PC-3 (cell line): ENCODE measurements around the gene OSBPL2. TPM values are rescaled to one million over a fixed set of nuclear protein-coding genes. Genes with fewer than 3 reads are reported as not detected.

Experiments
- ATAC-seq: fragments of 200-7000 bp; cut with Tn5 transposase; 2 replicates; pipeline ENCODE4 v1.9.1; 2020; ENCODE audit warnings: mild to moderate bottlenecking, moderate library complexity
- BruUV-seq: library from RNA; stranded (reverse); fragments of 400-500 nt; replicated peaks from 2 replicates; lab custom pipeline; 2021; lab: Mats Ljungman, UMichigan
- CTCF ChIA-PET: fragments of 300-600 bp; sonication (Branson Sonifier 250); formaldehyde crosslinking; loops from one replicate; lab custom pipeline; 2022; ENCODE audit warnings: antibody characterized with exemption; lab: Charles Lee
- POLR2A ChIA-PET: fragments of 300-600 bp; sonication (Branson Sonifier 250); formaldehyde crosslinking; loops from one replicate; lab custom pipeline; 2022; ENCODE audit warnings: antibody characterized with exemption; ENCODE audit not compliant: unreplicated experiment; lab: Charles Lee
- DNase-seq: peaks from one replicate; pipeline ENCODE4 v3.0.0-alpha.2; 2015
- H2AFZ ChIP-seq: fragments of 300-600 bp; sonication (generic); 2 replicates; pipeline ENCODE4 v1.6.0; 2016; ENCODE audit warnings: antibody characterized with exemption, low read length
- H3F3A ChIP-seq: fragments of 300-600 bp; sonication (generic); one replicate; pipeline ENCODE4 v1.6.0; 2017; ENCODE audit warnings: antibody characterized with exemption, low read length, control low read depth, mild to moderate bottlenecking; ENCODE audit not compliant: unreplicated experiment
- H3K27ac ChIP-seq: fragments of 300-600 bp; sonication (generic); 2 replicates; pipeline ENCODE4 v1.5.1; 2016; ENCODE audit warnings: mild to moderate bottlenecking, low read length
- H3K27me3 ChIP-seq: fragments of 300-600 bp; sonication (generic); 2 replicates; pipeline ENCODE4 v1.6.1; 2016; ENCODE audit warnings: low read length, mixed read lengths
- H3K36me3 ChIP-seq: fragments of 300-600 bp; sonication (generic); 2 replicates; pipeline ENCODE4 v1.6.1; 2016; ENCODE audit warnings: low read depth, mixed run types, low read length, mixed read lengths
- H3K4me1 ChIP-seq: fragments of 300-600 bp; sonication (generic); 2 replicates; pipeline ENCODE4 v1.5.1; 2016; ENCODE audit warnings: low read length; ENCODE audit not compliant: insufficient read depth
- H3K4me2 ChIP-seq: fragments of 300-600 bp; sonication (generic); 2 replicates; pipeline ENCODE4 v1.6.0; 2016; ENCODE audit warnings: low read length
- H3K4me3 ChIP-seq: fragments of 300-600 bp; sonication (generic); 2 replicates; pipeline ENCODE4 v1.5.1; 2016; ENCODE audit warnings: mild to moderate bottlenecking, low read length, mixed read lengths
- H3K79me2 ChIP-seq: fragments of 300-600 bp; sonication (generic); 2 replicates; pipeline ENCODE4 v1.6.1; 2017; ENCODE audit warnings: low read length, mixed read lengths
- H3K9ac ChIP-seq: fragments of 300-600 bp; sonication (generic); 2 replicates; pipeline ENCODE4 v1.6.0; 2016; ENCODE audit warnings: mild to moderate bottlenecking, low read length
- H3K9me2 ChIP-seq: fragments of 300-600 bp; sonication (generic); replicated peaks from 2 replicates; pipeline ENCODE4 v1.6.1; 2016; ENCODE audit warnings: mixed run types, low read length, mixed read lengths
- H3K9me3 ChIP-seq: fragments of 300-600 bp; sonication (generic); 2 replicates; pipeline ENCODE4 v1.6.1; 2016; ENCODE audit warnings: low read length, mixed read lengths
- H4K20me1 ChIP-seq: fragments of 300-600 bp; sonication (generic); 2 replicates; pipeline ENCODE4 v1.6.1; 2016; ENCODE audit warnings: low read length, mixed read lengths
- CTCF ChIP-seq: fragments of 300-600 bp; sonication (generic); conservative IDR thresholded peaks from 2 replicates; pipeline ENCODE4 v1.5.1; 2017; ENCODE audit warnings: antibody characterized with exemption, low read depth, mild to moderate bottlenecking, low read length
- EZH2 ChIP-seq: fragments of 300-600 bp; sonication (generic); IDR thresholded peaks from one replicate; pipeline ENCODE4 v1.6.1; 2017; ENCODE audit warnings: antibody characterized with exemption, mild to moderate bottlenecking, low read length; ENCODE audit not compliant: unreplicated experiment
- EZH2phosphoT487 ChIP-seq: fragments of 300-600 bp; sonication (generic); IDR thresholded peaks from 2 replicates; pipeline ENCODE4 v1.6.1; 2018; ENCODE audit warnings: mild to moderate bottlenecking, antibody characterized with exemption, low read length, borderline replicate concordance
- intact Hi-C: fragments of 100-400 bp; cut with micrococcal nuclease; formaldehyde crosslinking; loops from 2 replicates; pipeline ENCODE4 v1.9.0; 2023
- total RNA-seq: library from RNA; depleted of rRNA; stranded (reverse); fragments of >200 nt; gene quantifications from 2 replicates; pipeline ENCODE4 v1.2.3, GENCODE V29; 2014

Gene OSBPL2
- total RNA-seq, 1 experiment from 2014 or later = 39.7 TPM

GRCh38 chr20:62297449-62298227 is 59.3 kb downstream of the OSBPL2 start:
- no peak overlapping the region for H3K9ac ChIP-seq
- H3K79me2 ChIP-seq = no peaks in the 10 kb centered on the region
- ChIA-PET CTCF (no interaction called here), POLR2A (no interaction called here)
- no peaks in the 10 kb centered on the region for H3F3A ChIP-seq
- no peak for ATAC-seq
- no peak overlapping the region for H2AFZ ChIP-seq
- no peaks in the 10 kb centered on the region for H4K20me1 ChIP-seq
- no peak overlapping the region for H3K4me2 ChIP-seq
- H3K4me1 ChIP-seq = no peaks in the 10 kb centered on the region
- no peak for DNase-seq
- intact Hi-C loops = no loop called here
- BruUV-seq = no TSS peak
- TF ChIP-seq CTCF = no peak
- TF ChIP-seq EZH2 = no peak
- TF ChIP-seq EZH2phosphoT487 = no peak
- peaks cover 12% of the 10 kb centered on the region for H3K36me3 ChIP-seq
- H3K27me3 ChIP-seq = no peaks in the 10 kb centered on the region
- no peaks in the 10 kb centered on the region for H3K9me3 ChIP-seq
- no peak overlapping the region for H3K4me3 ChIP-seq
- no peak overlapping the region for H3K27ac ChIP-seq
- H3K9me2 ChIP-seq = no peaks in the 10 kb centered on the region

GRCh38 chr20:62298577-62299249 is 60.4 kb downstream of the OSBPL2 start:
- H3K9me3 ChIP-seq = no peaks in the 10 kb centered on the region
- H3K9ac ChIP-seq = no peak overlapping the region
- no TSS peak for BruUV-seq
- H3K27ac ChIP-seq = no peak overlapping the region
- H2AFZ ChIP-seq = no peak overlapping the region
- ATAC-seq = no peak
- H3K27me3 ChIP-seq = no peaks in the 10 kb centered on the region
- H3K36me3 ChIP-seq = peaks cover 9% of the 10 kb centered on the region
- intact Hi-C loops = no loop called here
- H3F3A ChIP-seq = no peaks in the 10 kb centered on the region
- ChIA-PET POLR2A (no interaction called here), CTCF (no interaction called here)
- H3K4me2 ChIP-seq = no peak overlapping the region
- no peak for DNase-seq
- H3K4me3 ChIP-seq = no peak overlapping the region
- H3K79me2 ChIP-seq = peaks cover 9% of the 10 kb centered on the region
- H3K9me2 ChIP-seq = no peaks in the 10 kb centered on the region
- TF ChIP-seq EZH2 = no peak
- no peak for TF ChIP-seq EZH2phosphoT487
- no peak for TF ChIP-seq CTCF
- peaks cover 4% of the 10 kb centered on the region for H4K20me1 ChIP-seq
- H3K4me1 ChIP-seq = no peaks in the 10 kb centered on the region
